GM12865 (cell line): ENCODE measurements around the gene RELN.

Experiments
- DNase-seq: peaks from one replicate; pipeline ENCODE4 v3.0.0; 2010; ENCODE audit warnings: low read depth
- H3K4me3 ChIP-seq: 2 replicates; pipeline ENCODE4 v1.5.1; 2011; ENCODE audit warnings: mild to moderate bottlenecking, low read depth, low read length, control low read depth
- CTCF ChIP-seq: IDR thresholded peaks from 2 replicates; pipeline ENCODE4 v1.5.1; 2011; ENCODE audit warnings: low read length, control low read depth, low read depth, inconsistent platforms; ENCODE audit not compliant: insufficient read depth; ENCODE audit errors: missing control alignments

Gene RELN

GRCh38 chr7:103712991-103713778 lies 276.3 kb downstream of the RELN start:
- no peak for TF ChIP-seq CTCF
- DNase-seq, result no peak
- H3K4me3 ChIP-seq, result no peak overlapping the region

- no peak for TF ChIP-seq CTCF
- H3K4me3 ChIP-seq, result no peak overlapping the region
- no peak for DNase-seq
Measured at GRCh38 chr7:103711413-103711812, 278.0 kb downstream of the RELN start.

- TF ChIP-seq CTCF, result no peak
- H3K4me3 ChIP-seq, result no peak overlapping the region
- no peak for DNase-seq
Measured at GRCh38 chr7:103710247-103710646, 279.2 kb downstream of the RELN start.

- no peak for DNase-seq
- TF ChIP-seq CTCF, result no peak
- H3K4me3 ChIP-seq, result no peak overlapping the region
Measured at GRCh38 chr7:103706805-103707204, 282.7 kb downstream of the RELN start.

- no peak overlapping the region for H3K4me3 ChIP-seq
- no peak for TF ChIP-seq CTCF
- DNase-seq, result no peak
Measured at GRCh38 chr7:103705542-103705941, 283.9 kb downstream of the RELN start.

GRCh38 chr7:103704701-103705100 lies 284.8 kb downstream of the RELN start:
- TF ChIP-seq CTCF, result no peak
- no peak overlapping the region for H3K4me3 ChIP-seq
- DNase-seq, result no peak

GRCh38 chr7:103702982-103703381 lies 286.5 kb downstream of the RELN start:
- H3K4me3 ChIP-seq, result no peak overlapping the region
- TF ChIP-seq CTCF, result no peak
- no peak for DNase-seq
